ENCODE measurements around the gene SPOCK1. TPM values are rescaled to one million over a fixed set of nuclear protein-coding genes. Genes with fewer than 3 reads are reported as not detected.

SPOCK1 gene
- total and polyA plus RNA-seq, 2 of the 13 experiments (the other 11 are each of a cell fraction or from before 2014, with no cell fraction given), result 0.18 to 0.29 TPM

GRCh38 chr5:137092831-137093230 lies 406.3 kb downstream of the SPOCK1 start:
- no peak overlapping the region for H3K4me3 ChIP-seq (replicated peaks in 1 of 3; ENCODE audit: insufficient read depth in 1 of 3, low read depth in 2 of 3, low read length in 3 of 3)
- no peaks in the 10 kb centered on the region for H3K36me3 ChIP-seq (replicated peaks in 1 of 2; ENCODE audit: control insufficient read depth in 1 of 2, insufficient read depth in 2 of 2, low read length in 2 of 2)
- in situ Hi-C loops (cut with HindIII; ENCODE audit: extremely low pct_ligation_motif_present, low pct_unique_long_range_greater_than_20kb) (no loop called here), intact Hi-C loops (cut with micrococcal nuclease; ENCODE audit: unreplicated experiment) (no loop called here)
- H3K4me2 ChIP-seq (ENCODE audit: low read depth, low read length), result no peak overlapping the region
- H2AFZ ChIP-seq (ENCODE audit: low read length), result no peak overlapping the region
- no TSS peak for BruUV-seq (replicated peaks)
- FAIRE-seq (no peak), ATAC-seq (no peak), DNase-seq (ENCODE audit: low spot score) (no peak)
- ChIA-PET CTCF (ENCODE audit: low intra/inter-chr PET ratio, low total read pairs) (no interaction called here), POLR2A (no interaction called here)
- WGBS (ENCODE audit: low lambda C conversion rate), result 46% methylated on average over 3 of the region's 3 CpGs
- no peaks in the 10 kb centered on the region for H3K4me1 ChIP-seq (ENCODE audit: insufficient read depth, low read length)
- H4K20me1 ChIP-seq (ENCODE audit: insufficient read depth, low read length), result no peaks in the 10 kb centered on the region
- no peaks in the 10 kb centered on the region for H3K27me3 ChIP-seq (ENCODE audit: control insufficient read depth in 1 of 2, insufficient read depth in 2 of 2, low read length in 2 of 2)
- no peak overlapping the region for H3K27ac ChIP-seq (ENCODE audit: extremely low read length, insufficient read depth, low read length)
- H3K79me2 ChIP-seq (ENCODE audit: insufficient read depth, low read length), result no peaks in the 10 kb centered on the region
- H3K9ac ChIP-seq (ENCODE audit: insufficient read depth, low read depth, low read length), result no peak overlapping the region
- H3K9me3 ChIP-seq (ENCODE audit: low read length), result no peaks in the 10 kb centered on the region
- TF ChIP-seq FOXO1 (CRISPR knock-in tag; IDR thresholded peaks at IDR 0.05) (no peak), CEBPZ (IDR thresholded peaks at IDR 0.05; ENCODE audit: low read length) (no peak), KLF13 (CRISPR knock-in tag; IDR thresholded peaks at IDR 0.05) (no peak), BCL6 (CRISPR knock-in tag; IDR thresholded peaks at IDR 0.05) (no peak), ZBTB10 (CRISPR knock-in tag; IDR thresholded peaks at IDR 0.05; ENCODE audit: borderline replicate concordance) (no peak), HIC2 (CRISPR knock-in tag; IDR thresholded peaks at IDR 0.05; ENCODE audit: low read depth) (no peak), PHF21A (CRISPR knock-in tag; IDR thresholded peaks at IDR 0.05) (no peak), REPIN1 (CRISPR knock-in tag; IDR thresholded peaks at IDR 0.05; ENCODE audit: borderline replicate concordance, low read depth) (no peak), ARID5B (CRISPR knock-in tag; IDR thresholded peaks at IDR 0.05) (no peak), SETDB1 (CRISPR knock-in tag; IDR thresholded peaks at IDR 0.05; ENCODE audit: borderline replicate concordance) (no peak), ZBTB8A (CRISPR knock-in tag; IDR thresholded peaks at IDR 0.05; ENCODE audit: borderline replicate concordance, low read depth) (no peak)
